Fibroblast of skin of abdomen (primary cell): ENCODE results near the gene BAHCC1.

Experiments used
- DNase-seq: peaks from one replicate; pipeline ENCODE4 v3.0.0-alpha.2; 2013

Gene BAHCC1

DNA sequence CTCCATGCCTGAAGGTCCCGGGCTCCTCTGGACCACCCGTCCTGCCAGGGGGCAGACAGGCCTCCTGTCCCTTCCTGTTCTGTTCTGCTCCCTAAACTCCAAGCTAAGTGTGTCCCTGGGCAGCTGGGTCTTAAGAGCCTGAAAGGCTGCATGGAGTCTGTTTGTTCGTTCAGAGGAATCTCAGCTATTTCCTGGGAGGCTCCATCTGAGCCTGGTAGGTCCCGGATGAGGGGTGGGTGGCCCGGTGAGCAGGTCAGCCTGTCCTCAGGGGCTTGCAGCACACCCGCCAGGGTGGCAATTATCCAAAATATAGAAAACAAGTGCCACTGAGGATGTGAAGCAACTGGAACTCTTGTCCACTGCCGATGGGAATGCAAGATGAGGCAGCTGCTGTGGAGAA is 104.8 kb downstream of the BAHCC1 start:
- DNase-seq: no peak

- no peak for DNase-seq
These were observed 107.3 kb downstream of the BAHCC1 start for GRCh38 chr17:81502471-81503017.

GRCh38 chr17:81503619-81504018 is 108.4 kb downstream of the BAHCC1 start:
- DNase-seq: no peak

GRCh38 chr17:81508639-81509206 is 113.5 kb downstream of the BAHCC1 start:
- DNase-seq: peak; percentile 62

DNA sequence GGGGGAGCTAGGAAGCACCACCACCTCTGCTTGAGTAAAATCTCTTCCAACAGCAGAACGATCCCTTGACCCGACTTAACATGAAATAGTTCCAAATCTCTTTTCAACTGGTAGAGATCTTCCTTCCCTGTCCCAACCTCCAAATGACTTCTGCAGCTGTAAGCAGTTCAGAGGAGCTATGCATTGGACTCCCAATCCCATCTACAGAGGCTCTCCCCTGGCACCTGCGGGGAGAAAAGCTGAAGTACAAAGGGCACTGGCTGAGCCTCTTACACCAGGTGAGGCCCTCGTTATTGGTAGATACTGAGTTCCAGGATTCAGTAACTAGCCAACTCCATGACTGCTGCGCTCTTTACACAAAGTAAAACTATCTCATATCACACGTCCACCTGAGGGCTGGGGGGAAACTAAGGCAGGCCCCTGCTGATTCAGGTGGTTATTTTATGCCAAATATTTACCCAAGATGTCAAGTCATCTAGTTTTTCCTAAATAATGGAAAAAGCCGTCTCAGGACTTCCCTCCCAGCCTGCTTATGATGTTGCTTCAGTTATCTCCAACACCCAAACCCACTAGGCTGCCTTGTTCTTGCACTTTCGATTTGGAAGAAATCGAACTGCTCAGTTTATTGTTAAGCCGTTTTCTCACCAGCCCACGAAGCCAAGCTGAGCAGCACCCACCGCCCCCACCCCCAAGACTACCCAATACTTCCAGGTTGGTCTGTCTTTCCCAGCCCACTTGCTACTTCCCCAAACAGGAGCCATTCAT is 114.1 kb downstream of the BAHCC1 start:
- no peak for DNase-seq

- DNase-seq: no peak
These were observed 114.9 kb downstream of the BAHCC1 start for GRCh38 chr17:81509972-81510784.

GRCh38 chr17:81510785-81511553 is 115.7 kb downstream of the BAHCC1 start:
- DNase-seq: peak; percentile 40

- peak; percentile 56 for DNase-seq
These were observed 116.2 kb downstream of the BAHCC1 start for GRCh38 chr17:81511554-81511803.

- DNase-seq: no peak
These were observed 116.7 kb downstream of the BAHCC1 start for GRCh38 chr17:81511804-81512561.

DNA sequence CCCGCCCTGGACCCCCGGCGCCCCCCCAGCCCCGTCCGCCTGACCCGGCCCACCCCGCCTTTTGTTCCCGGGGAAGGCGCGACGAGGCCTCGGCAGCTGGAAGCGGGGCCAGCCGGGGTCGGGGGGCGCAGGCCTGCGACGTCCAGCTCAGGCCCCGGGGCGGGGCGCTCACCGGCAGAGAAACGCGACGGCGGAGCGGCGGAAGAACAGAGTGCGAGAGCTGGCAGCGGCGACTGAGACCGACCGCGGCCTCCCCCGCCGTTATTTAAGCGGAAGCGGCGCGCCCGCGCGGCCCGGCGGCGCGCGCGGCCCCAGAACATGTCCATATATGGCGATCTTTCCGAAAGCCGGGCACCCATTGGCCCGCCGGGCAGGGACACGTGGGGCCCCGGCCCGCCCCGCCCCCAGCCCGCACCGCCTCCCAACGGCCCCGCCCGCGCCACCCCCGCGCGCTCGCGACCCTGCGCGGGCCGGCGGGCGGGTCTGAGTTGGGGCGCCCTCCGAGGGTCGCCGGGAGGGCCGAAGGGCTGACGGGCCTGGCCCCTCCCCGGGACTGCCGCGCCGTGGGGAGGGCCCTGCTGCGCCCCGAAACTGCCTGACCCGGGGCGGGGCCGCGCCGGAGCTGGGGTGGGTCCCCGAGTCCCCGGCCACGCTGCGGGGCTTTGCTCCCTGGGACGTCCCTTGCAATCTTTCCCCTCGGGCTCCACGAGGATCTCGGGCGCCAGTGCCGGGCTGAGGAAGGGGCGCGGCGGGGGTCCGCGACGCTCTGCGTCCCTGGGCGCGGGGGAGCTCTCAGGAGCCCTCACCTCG is 117.5 kb downstream of the BAHCC1 start, which contains the start of gene ACTG1:
Gene ACTG1 (minus strand): TSS at position 238 of the 810 bp plus-strand sequence. CDS start 445 bp downstream, outside the sequence.
- peak; percentile 96 for DNase-seq

GRCh38 chr17:81513372-81513752 is 118.1 kb downstream of the BAHCC1 start:
- DNase-seq: peak; percentile 73

- DNase-seq: peak; percentile 79
These were observed 118.7 kb downstream of the BAHCC1 start for GRCh38 chr17:81513753-81514488.

DNA sequence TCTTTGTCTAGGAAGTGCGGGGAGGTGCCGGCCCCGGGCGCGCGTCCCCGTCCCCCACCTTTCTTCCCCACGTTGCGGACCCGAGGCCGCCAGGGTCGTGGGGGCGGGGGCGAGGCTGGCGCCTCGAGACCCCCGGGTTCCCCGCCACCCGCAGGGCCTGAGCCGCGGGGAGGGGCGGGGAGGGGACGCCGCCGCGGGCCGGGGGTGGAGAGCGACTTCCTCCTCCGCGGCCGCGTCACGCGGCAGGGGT is 119.2 kb downstream of the BAHCC1 start:
- DNase-seq: no peak

GRCh38 chr17:81514739-81515529 is 119.7 kb downstream of the BAHCC1 start:
- DNase-seq: peak; percentile 95

- DNase-seq: no peak
These were observed 120.3 kb downstream of the BAHCC1 start for GRCh38 chr17:81515530-81516041.
